ENCODE data around the gene SASS6.

- TF ChIP-seq POLR2A (IDR thresholded peaks at IDR 0.05) (no peak), POLR2AphosphoS5 (IDR thresholded peaks at IDR 0.05) (no peak), EP300 (IDR thresholded peaks at IDR 0.05) (no peak), CTCF (IDR thresholded peaks at IDR 0.05) (no peak)
Observed at GRCh38 chr1:100164216-100164615, 31.5 kb upstream of the SASS6 start.
